Stimulated activated CD4-positive, alpha-beta T cell treated with anti-CD3 and anti-CD28 coated beads, Interleukin-1b, Interleukin-23, amount 100 ng/mL, for 4 hours (primary cell): ENCODE results near the gene WARS2.
"Not testable (repeated sequence)": the region's sequence is repeated elsewhere in the genome, so short reads cannot be mapped to it uniquely, and the experiment has no call there.

ENCODE experiments used
- DNase-seq, 2 donors: peaks; one replicate each; pipeline ENCODE4 v3.0.0-alpha.2; 2020; ENCODE audit warnings: low read depth in 2 of 2

Gene WARS2

GRCh38 chr1:119140177-119141019 lies at the start of gene WARS2:
Gene WARS2 (minus strand): TSS chr1:119140653. CDS start chr1:119140644, 9 bp downstream.
- peak; percentile 79 to 89 for DNase-seq

DNA sequence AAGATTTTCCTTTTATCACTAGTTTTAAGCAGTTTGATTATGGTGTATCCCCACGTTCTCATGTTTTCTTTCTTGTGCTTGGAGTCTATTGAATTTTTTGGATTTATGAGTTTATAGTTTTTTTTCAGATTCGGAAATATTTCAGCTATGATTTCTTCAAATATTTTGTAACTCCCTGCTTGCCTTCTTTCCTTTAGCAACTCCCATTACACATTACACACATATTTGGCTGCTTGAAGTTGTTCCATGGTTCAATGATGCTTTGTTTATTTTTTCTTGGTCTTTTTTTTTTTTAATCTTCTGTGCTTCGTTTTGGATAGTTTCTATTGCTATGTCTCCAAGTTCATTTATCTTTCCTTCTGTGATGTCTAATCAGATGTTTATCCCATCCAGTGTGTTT lies 48.5 kb upstream of the WARS2 start:
- DNase-seq, result no peak

DNA sequence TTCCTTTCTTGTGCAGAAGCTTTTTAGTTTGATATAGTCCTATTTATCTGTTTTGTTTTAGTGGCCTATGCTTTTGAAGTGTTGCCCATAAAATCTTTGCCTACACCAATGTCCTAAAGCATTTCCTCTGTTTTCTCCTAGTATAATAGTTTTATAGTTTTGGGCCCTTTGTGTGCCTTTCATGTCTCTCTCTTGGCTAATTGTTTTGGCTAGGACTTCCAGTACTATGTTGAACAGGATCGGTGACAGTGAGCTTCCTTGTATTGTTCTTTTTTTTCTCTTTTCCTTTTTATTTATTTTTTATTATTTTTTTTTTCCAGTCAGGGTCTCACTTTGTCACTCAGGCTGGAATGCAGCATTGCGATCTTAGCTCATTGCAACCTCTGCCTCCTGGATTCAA lies 47.0 kb upstream of the WARS2 start:
- DNase-seq, result no peak

DNA sequence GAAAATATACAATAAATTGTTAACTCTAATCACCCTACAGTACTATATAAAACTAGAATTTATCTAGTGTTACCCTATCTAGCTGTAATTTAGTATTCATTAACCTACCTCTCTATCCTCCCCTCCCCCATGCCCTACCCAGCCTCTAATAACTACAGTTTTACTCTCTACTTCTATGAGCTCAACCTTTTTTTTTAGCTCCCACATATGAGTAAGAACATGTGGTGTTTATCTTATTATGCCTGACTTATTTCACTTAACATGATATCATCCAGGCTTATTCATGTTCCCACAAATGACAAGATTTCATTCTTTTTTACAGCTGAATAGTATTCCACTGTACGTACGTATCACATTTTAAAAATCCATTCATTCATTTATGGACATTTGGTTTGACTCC lies 46.0 kb upstream of the WARS2 start:
- no peak for DNase-seq

GRCh38 chr1:119184972-119185371 lies 44.5 kb upstream of the WARS2 start:
- no peak for DNase-seq

- DNase-seq, result no peak
Measured at GRCh38 chr1:119181218-119181617, 40.8 kb upstream of the WARS2 start.

DNA sequence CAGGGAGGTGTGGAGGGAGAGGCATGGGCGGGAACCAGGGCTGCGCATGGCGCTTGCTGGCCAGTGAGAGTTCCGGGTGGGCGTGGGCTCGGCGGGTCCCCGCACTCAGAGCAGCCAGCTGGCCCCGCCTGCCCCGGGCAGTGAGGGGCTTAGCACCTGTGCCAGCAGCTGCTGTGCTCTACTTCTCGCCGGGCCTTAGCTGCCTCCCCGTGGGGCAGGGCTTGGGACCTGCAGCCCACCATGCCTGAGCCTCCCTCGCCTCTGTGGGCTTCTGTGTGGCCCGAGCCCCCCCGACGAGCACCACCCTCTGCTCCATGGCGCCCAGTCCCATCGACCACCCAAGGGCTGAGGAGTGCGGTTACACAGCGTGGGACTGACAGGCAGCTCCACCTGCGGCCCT lies 38.6 kb upstream of the WARS2 start:
- no peak for DNase-seq

GRCh38 chr1:119172927-119173326 lies 32.5 kb upstream of the WARS2 start:
- DNase-seq, result not testable (repeated sequence)

GRCh38 chr1:119171381-119172010 lies 31.0 kb upstream of the WARS2 start:
- not testable (repeated sequence) for DNase-seq

- DNase-seq, result no peak
Measured at GRCh38 chr1:119163396-119163795, 22.9 kb upstream of the WARS2 start.

GRCh38 chr1:119160866-119161265 lies 20.4 kb upstream of the WARS2 start:
- DNase-seq, result no peak

GRCh38 chr1:119160409-119160808 lies 20.0 kb upstream of the WARS2 start:
- no peak for DNase-seq

- no peak for DNase-seq
Measured at GRCh38 chr1:119159966-119160365, 19.5 kb upstream of the WARS2 start.

GRCh38 chr1:119159111-119159510 lies 18.7 kb upstream of the WARS2 start:
- DNase-seq, result no peak

GRCh38 chr1:119156761-119157160 lies 16.3 kb upstream of the WARS2 start:
- not testable (repeated sequence) for DNase-seq

DNA sequence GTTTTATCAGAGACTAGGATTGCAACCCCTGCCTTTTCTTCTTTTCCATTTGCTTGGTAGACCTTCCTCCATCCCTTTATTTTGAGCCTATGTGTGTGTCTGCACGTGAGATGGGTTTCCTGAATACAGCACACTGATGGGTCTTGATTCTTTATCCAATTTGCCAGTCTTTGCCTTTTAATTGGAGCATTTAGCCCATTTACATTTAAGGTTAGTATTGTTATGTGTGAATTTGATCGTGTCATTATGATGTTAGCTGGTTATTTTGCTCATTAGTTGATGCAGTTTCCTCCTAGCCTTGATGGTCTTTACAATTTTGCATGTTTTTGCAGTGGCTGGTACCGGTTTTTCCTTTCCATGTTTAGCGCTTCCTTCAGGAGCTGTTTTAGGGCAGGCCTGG lies 14.6 kb upstream of the WARS2 start:
- not testable (repeated sequence) for DNase-seq

- no peak for DNase-seq
Measured at GRCh38 chr1:119150150-119150549, 9.7 kb upstream of the WARS2 start.

- no peak for DNase-seq
Measured at GRCh38 chr1:119147661-119148090, 7.2 kb upstream of the WARS2 start.

GRCh38 chr1:119146466-119146865 lies 6.0 kb upstream of the WARS2 start:
- no peak for DNase-seq

DNA sequence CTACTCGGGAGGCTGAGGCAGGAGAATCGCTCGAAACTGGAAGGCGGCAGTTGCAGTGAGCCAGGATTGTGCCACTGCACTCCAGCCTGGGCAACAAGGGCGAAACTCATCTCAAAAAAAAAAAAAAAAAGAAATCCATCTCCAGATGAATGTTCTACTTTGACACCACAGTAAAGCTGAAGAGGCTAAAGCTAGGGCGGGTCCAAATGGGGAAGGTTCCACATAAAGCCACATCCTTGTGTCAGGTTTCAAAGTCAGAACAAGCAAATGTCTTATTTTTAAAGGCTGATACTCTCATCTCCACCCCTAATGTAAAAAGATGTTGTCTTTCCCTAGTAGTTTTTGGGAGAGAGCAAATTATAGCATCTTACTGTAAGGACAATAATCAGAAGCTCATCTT lies 4.4 kb upstream of the WARS2 start:
- no peak for DNase-seq

- no peak for DNase-seq
Measured at GRCh38 chr1:119143706-119144105, 3.3 kb upstream of the WARS2 start.

DNA sequence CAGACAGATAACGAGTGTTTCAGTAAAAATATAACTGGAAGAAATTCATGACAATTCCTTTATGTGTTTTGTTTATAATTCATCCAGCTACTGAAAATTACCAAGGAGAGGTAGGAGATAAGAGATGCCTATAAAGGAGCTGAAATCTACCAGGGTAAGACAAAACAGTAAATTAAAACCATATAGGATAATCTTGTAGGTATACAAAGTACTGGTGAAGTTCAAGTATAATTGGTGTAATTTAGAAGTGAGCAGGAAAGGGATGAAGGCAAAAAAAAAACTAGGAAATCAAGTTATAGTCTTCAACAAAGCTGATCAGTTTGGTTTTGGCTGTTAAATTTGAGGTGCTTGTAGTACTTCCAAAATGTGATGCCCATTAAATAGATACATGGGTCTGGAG lies 1.2 kb upstream of the WARS2 start:
- no peak for DNase-seq

DNA sequence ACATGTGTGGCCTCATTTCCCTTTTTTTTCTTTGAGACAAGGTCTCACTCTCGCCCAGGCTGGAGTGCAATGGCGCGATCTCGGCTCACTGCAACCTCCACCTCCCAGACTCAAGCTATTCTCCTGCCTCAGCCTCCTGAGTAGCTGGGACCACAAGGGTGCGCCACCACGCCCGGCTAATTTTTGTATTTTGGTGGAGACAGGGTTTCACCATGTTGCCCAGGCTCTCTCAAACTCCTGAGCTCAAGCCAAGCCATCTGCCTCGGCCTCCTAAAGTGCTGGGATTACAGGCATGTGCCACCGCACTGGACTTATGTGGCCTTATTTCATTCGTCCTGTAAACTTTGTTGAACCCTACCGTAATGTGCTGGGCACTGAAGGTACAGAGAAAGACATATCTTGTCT lies 569 bp upstream of the WARS2 start:
- DNase-seq, result peak; percentile 12 to 21
